HCT116 (cell line): Measurements from ENCODE around the gene ZNF235. TPM values are rescaled to one million over a fixed set of nuclear protein-coding genes. Genes with fewer than 3 reads are reported as not detected.

ENCODE experiments used
- ATAC-seq: fragments of 200-7000 bp; cut with Tn5 transposase; 2 replicates; pipeline ENCODE4 v1.9.1; 2020; ENCODE audit warnings: mild to moderate bottlenecking, moderate library complexity
- BruUV-seq: library from RNA; stranded (reverse); fragments of 400-500 nt; replicated peaks from 2 replicates; lab custom pipeline; 2021; lab: Mats Ljungman, UMichigan
- CTCF ChIA-PET: fragments of 300-600 bp; sonication (Branson Sonifier 250); formaldehyde crosslinking; loops from one replicate; lab custom pipeline; 2021; ENCODE audit warnings: antibody characterized with exemption; lab: Charles Lee
- POLR2A ChIA-PET: fragments of 300-600, 350-600 bp; sonication (Branson Sonifier 250); formaldehyde crosslinking; loops from one replicate; lab custom pipeline; 2021; ENCODE audit warnings: antibody characterized with exemption; lab: Charles Lee
- RAD21 ChIA-PET, 2 experiments: fragments of 300-600 bp; sonication (Branson Sonifier 250); formaldehyde crosslinking; loops; one replicate each; lab custom pipeline; 2023; ENCODE audit warnings: low total read pairs in 2 of 2; ENCODE audit not compliant: uncharacterized antibody in 2 of 2, unreplicated experiment in 2 of 2, low non-redundant PET in 1 of 2; lab: Charles Lee
- DNase-seq: peaks from one replicate; pipeline ENCODE4 v3.0.0-alpha.2; 2010; ENCODE audit warnings: low read depth, low spot score
- H2AFZ ChIP-seq: fragments of 200-600 bp; shearing (Covaris generic), sonication (generic); 2 replicates; pipeline ENCODE4 v1.6.1; 2017; ENCODE audit warnings: low read depth, mixed run types, mixed read lengths, antibody characterized with exemption, low read length; ENCODE audit not compliant: poor library complexity, severe bottlenecking
- H3K27ac ChIP-seq: 2 replicates; pipeline ENCODE4 v1.5.1; 2012; ENCODE audit warnings: low read depth, low read length
- H3K27me3 ChIP-seq: fragments of 200-600 bp; sonication (generic); 2 replicates; pipeline ENCODE4 v1.6.1; 2016; ENCODE audit warnings: mixed run types, low read length, mixed read lengths; ENCODE audit not compliant: insufficient read depth
- H3K36me3 ChIP-seq, 2 experiments: fragments of 200-500 bp in 1 of 2; fragments of 200-600 bp in 1 of 2; sonication (Bioruptor generic) in 1 of 2; sonication (generic) in 1 of 2; 2 replicates each; pipeline versions ENCODE4 v1.5.1 to v1.6.1; 2014 to 2016; ENCODE audit warnings: low read length in 2 of 2, inconsistent platforms in 1 of 2, mixed read lengths in 1 of 2, mixed run types in 1 of 2; ENCODE audit not compliant: insufficient read depth in 2 of 2, control insufficient read depth in 1 of 2
- H3K4me1 ChIP-seq, 2 experiments: fragments of 200-600 bp in 1 of 2; sonication (generic) in 1 of 2; 2 replicates each; pipeline versions ENCODE4 v1.5.1 to v1.6.1; 2012 to 2017; ENCODE audit warnings: low read length in 2 of 2, inconsistent platforms in 1 of 2, mild to moderate bottlenecking in 1 of 2, mixed read lengths in 1 of 2, mixed run types in 1 of 2, moderate library complexity in 1 of 2; ENCODE audit not compliant: insufficient read depth in 2 of 2, control insufficient read depth in 1 of 2
- H3K4me2 ChIP-seq: fragments of 200-600 bp; sonication (generic); 2 replicates; pipeline ENCODE4 v1.6.1; 2017; ENCODE audit warnings: mixed run types, low read length, mixed read lengths
- H3K4me3 ChIP-seq, 2 experiments: fragments of 200-600 bp in 1 of 2; sonication (generic) in 1 of 2; replicated peaks in 1 of 2; 2 replicates each; pipeline ENCODE4 v1.5.1; 2011 to 2016; ENCODE audit warnings: low read length in 2 of 2, control low read depth in 1 of 2, low read depth in 1 of 2, mild to moderate bottlenecking in 1 of 2, mixed read lengths in 1 of 2, mixed run types in 1 of 2
- H3K79me2 ChIP-seq: fragments of 200-600 bp; sonication (generic); 2 replicates; pipeline ENCODE4 v1.6.1; 2017; ENCODE audit warnings: mild to moderate bottlenecking, mixed run types, low read length, moderate library complexity, mixed read lengths; ENCODE audit not compliant: insufficient read depth
- H3K9ac ChIP-seq: fragments of 200-600 bp; sonication (generic); 2 replicates; pipeline ENCODE4 v1.6.1; 2016; ENCODE audit warnings: low read length, mixed read lengths
- H3K9me2 ChIP-seq: fragments of 200-600 bp; sonication (generic), shearing (Covaris generic); 2 replicates; pipeline ENCODE4 v1.6.1; 2017; ENCODE audit warnings: mixed run types, mild to moderate bottlenecking, moderate library complexity; ENCODE audit not compliant: insufficient read depth
- H3K9me3 ChIP-seq, 2 experiments: fragments of 200-500 bp in 1 of 2; fragments of 200-600 bp in 1 of 2; sonication (Bioruptor generic) in 1 of 2; sonication (generic) in 1 of 2; 2 replicates each; pipeline ENCODE4 v1.6.1; 2014 to 2017; ENCODE audit warnings: low read length in 2 of 2, mixed read lengths in 2 of 2, inconsistent platforms in 1 of 2, low read depth in 1 of 2, mild to moderate bottlenecking in 1 of 2, mixed run types in 1 of 2, moderate library complexity in 1 of 2; ENCODE audit not compliant: control insufficient read depth in 1 of 2, insufficient read depth in 1 of 2
- H4K20me1 ChIP-seq: fragments of 200-600 bp; sonication (generic), shearing (Covaris generic); 2 replicates; pipeline ENCODE4 v1.6.1; 2017; ENCODE audit warnings: mixed run types, mild to moderate bottlenecking, moderate library complexity; ENCODE audit not compliant: insufficient read depth
- CEBPB ChIP-seq: IDR thresholded peaks from 2 replicates; pipeline ENCODE4 v1.6.1; 2012; ENCODE audit warnings: low read depth
- EGR1 ChIP-seq: IDR thresholded peaks from 2 replicates; pipeline ENCODE4 v1.6.1; 2012; ENCODE audit warnings: low read depth
- FOSL1 ChIP-seq: IDR thresholded peaks from 2 replicates; pipeline ENCODE4 v1.6.1; 2012; ENCODE audit warnings: low read depth
- JUND ChIP-seq: IDR thresholded peaks from 2 replicates; pipeline ENCODE4 v1.6.1; 2012
- POLR2AphosphoS5 ChIP-seq: IDR thresholded peaks from 2 replicates; pipeline ENCODE4 v1.6.1; 2011; ENCODE audit warnings: mild to moderate bottlenecking, low read depth, low read length, moderate library complexity
- RAD21 ChIP-seq: IDR thresholded peaks from 2 replicates; pipeline ENCODE4 v1.6.1; 2012; ENCODE audit warnings: low read depth, mild to moderate bottlenecking
- SP1 ChIP-seq: IDR thresholded peaks from 2 replicates; pipeline ENCODE4 v1.6.1; 2012; ENCODE audit warnings: low read depth
- TCF7L2 ChIP-seq: IDR thresholded peaks from 2 replicates; pipeline ENCODE4 v1.7.0; 2011; ENCODE audit warnings: borderline replicate concordance, inconsistent platforms; ENCODE audit not compliant: insufficient read depth, insufficient read length; ENCODE audit errors: extremely low read depth
- ZNF274 ChIP-seq: fragments of 200-500 bp; sonication (Bioruptor generic); IDR thresholded peaks from 2 replicates; pipeline ENCODE4 v1.6.1; 2014; ENCODE audit warnings: mild to moderate bottlenecking, low read depth, low read length, inconsistent platforms
- intact Hi-C: fragments of 100-400 bp; cut with micrococcal nuclease; formaldehyde crosslinking; loops from 2 replicates; pipeline ENCODE4 v1.10.0; 2022
- total RNA-seq: library from RNA; stranded (reverse); gene quantifications from one replicate; pipeline ENCODE4 v1.2.1, GENCODE V29; 2021; ENCODE audit not compliant: unreplicated experiment
- TF ChIP-seq, protein P1 (sequence below): IDR thresholded peaks from 2 replicates; pipeline ENCODE4 v1.6.1; 2011; ENCODE audit warnings: mild to moderate bottlenecking, low read length, moderate library complexity; ENCODE audit not compliant: insufficient replicate concordance; ENCODE audit errors: extremely low read depth
- TF ChIP-seq, protein P2 (sequence below): IDR thresholded peaks from 2 replicates; pipeline ENCODE4 v1.6.1; 2012
- TF ChIP-seq, protein P3 (sequence below), 3 experiments: fragments of 200-600 bp in 1 of 3; sonication (generic) in 1 of 3; IDR thresholded peaks in 2 of 3; conservative IDR thresholded peaks in 1 of 3; 2 replicates each; pipeline ENCODE4 v1.5.1; 2012 to 2017; ENCODE audit warnings: low read depth in 2 of 3, low read length in 2 of 3, antibody characterized with exemption in 1 of 3, borderline replicate concordance in 1 of 3, control low read depth in 1 of 3, mild to moderate bottlenecking in 1 of 3, mixed read lengths in 1 of 3, mixed run types in 1 of 3, moderate library complexity in 1 of 3; ENCODE audit not compliant: insufficient read depth in 1 of 3

Gene ZNF235
- total RNA-seq, 1 experiment from 2014 or later = 5.7 TPM

DNA sequence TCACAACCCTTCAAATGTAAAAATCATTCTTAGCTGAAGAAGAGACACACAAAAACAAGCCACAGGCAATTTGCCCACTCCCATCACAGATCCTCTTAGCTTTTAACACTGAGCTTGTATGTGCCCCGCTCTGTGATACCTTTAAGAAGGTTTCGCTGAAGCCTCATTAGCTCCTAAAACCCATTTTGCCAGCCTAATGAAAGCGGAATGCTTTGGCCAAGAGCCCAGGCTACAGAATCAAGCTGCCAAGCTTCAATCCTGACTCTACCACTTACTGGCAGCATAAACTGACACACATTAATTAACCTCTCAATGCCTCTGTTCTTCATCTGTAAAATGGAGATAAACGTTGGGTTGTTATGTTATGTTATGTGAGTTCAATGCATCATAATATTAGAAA is 41.1 kb upstream of the ZNF235 start:
- Histone ChIP-seq H4K20me1 (no peaks in the 10 kb centered on the region), H3K27ac (no peak overlapping the region), H3K36me3 (no peaks in the 10 kb centered on the region), H3K9me3 (peaks cover 0 to 6% of the 10 kb centered on the region in 2 experiments; a peak in 1 of 4 replicates), H2AFZ (no peak overlapping the region), H3K27me3 (no peaks in the 10 kb centered on the region), H3K4me1 (no peaks in the 10 kb centered on the region), H3K4me3 (no peak overlapping the region), H3K9me2 (no peaks in the 10 kb centered on the region), H3K9ac (no peak overlapping the region), H3K4me2 (no peak overlapping the region), H3K79me2 (no peaks in the 10 kb centered on the region)
- no peak for DNase-seq
- BruUV-seq = no TSS peak
- no peak for ATAC-seq
- RAD21 ChIA-PET = no interaction called here
- intact Hi-C loops = no loop called here
- POLR2A ChIA-PET = no interaction called here
- TF ChIP-seq JUND (no peak), EGR1 (no peak), ZNF274 (no peak), FOSL1 (no peak), POLR2AphosphoS5 (no peak), TCF7L2 (no peak), RAD21 (no peak), SP1 (no peak), CEBPB (no peak)
- TF ChIP-seq, protein P1, sequence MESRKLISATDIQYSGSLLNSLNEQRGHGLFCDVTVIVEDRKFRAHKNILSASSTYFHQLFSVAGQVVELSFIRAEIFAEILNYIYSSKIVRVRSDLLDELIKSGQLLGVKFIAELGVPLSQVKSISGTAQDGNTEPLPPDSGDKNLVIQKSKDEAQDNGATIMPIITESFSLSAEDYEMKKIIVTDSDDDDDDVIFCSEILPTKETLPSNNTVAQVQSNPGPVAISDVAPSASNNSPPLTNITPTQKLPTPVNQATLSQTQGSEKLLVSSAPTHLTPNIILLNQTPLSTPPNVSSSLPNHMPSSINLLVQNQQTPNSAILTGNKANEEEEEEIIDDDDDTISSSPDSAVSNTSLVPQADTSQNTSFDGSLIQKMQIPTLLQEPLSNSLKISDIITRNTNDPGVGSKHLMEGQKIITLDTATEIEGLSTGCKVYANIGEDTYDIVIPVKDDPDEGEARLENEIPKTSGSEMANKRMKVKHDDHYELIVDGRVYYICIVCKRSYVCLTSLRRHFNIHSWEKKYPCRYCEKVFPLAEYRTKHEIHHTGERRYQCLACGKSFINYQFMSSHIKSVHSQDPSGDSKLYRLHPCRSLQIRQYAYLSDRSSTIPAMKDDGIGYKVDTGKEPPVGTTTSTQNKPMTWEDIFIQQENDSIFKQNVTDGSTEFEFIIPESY = no peak
- TF ChIP-seq, protein P2, sequence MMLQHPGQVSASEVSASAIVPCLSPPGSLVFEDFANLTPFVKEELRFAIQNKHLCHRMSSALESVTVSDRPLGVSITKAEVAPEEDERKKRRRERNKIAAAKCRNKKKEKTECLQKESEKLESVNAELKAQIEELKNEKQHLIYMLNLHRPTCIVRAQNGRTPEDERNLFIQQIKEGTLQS = no peak
- TF ChIP-seq, protein P3, sequence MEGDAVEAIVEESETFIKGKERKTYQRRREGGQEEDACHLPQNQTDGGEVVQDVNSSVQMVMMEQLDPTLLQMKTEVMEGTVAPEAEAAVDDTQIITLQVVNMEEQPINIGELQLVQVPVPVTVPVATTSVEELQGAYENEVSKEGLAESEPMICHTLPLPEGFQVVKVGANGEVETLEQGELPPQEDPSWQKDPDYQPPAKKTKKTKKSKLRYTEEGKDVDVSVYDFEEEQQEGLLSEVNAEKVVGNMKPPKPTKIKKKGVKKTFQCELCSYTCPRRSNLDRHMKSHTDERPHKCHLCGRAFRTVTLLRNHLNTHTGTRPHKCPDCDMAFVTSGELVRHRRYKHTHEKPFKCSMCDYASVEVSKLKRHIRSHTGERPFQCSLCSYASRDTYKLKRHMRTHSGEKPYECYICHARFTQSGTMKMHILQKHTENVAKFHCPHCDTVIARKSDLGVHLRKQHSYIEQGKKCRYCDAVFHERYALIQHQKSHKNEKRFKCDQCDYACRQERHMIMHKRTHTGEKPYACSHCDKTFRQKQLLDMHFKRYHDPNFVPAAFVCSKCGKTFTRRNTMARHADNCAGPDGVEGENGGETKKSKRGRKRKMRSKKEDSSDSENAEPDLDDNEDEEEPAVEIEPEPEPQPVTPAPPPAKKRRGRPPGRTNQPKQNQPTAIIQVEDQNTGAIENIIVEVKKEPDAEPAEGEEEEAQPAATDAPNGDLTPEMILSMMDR (IDR thresholded peaks at IDR 0.05 in 2 of 3, conservative IDR thresholded peaks at IDR 0.05 in 1 of 3; ENCODE audit: borderline replicate concordance in 1 of 3, insufficient read depth in 1 of 3, low read depth in 2 of 3, low read length in 2 of 3) = no peak
- CTCF ChIA-PET = no interaction called here
